H1 (cell line): Measurements from ENCODE around the gene KRTAP29-1.

ENCODE experiments used
- EZH2 ChIP-seq: fragments of 200-600 bp; sonication (generic); IDR thresholded peaks from 2 replicates; pipeline ENCODE4 v1.7.1; 2012; ENCODE audit warnings: low read depth, mild to moderate bottlenecking, moderate library complexity, low read length, inconsistent platforms; ENCODE audit not compliant: severe bottlenecking
- MAX ChIP-seq: IDR thresholded peaks from 2 replicates; pipeline ENCODE4 v1.6.1; 2012; ENCODE audit warnings: inconsistent platforms
- SP2 ChIP-seq: IDR thresholded peaks from 2 replicates; pipeline ENCODE4 v1.6.1; 2012; ENCODE audit warnings: mild to moderate bottlenecking, low read length, inconsistent platforms
- YY1 ChIP-seq: IDR thresholded peaks from 2 replicates; pipeline ENCODE4 v1.6.1; 2011; ENCODE audit warnings: low read depth, mild to moderate bottlenecking, low read length

DNA sequence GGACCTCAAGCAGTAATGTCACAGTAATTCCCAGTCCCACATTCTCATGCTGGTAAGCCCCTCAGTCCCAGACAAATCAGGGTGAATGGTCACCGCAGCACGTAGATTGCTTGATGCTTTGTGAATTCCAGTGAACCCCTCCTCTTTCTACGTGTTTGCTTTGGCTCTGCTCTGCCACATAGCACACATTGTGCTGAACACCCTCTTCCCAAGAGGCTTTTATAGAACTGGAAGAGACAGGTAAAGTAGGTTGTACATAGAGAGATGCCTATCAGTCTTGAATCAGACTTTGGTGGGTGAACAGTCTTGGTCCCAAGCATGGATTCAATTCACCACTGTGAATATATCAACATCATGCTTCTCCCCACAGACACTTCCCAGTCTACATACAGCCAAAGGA lies 38.1 kb downstream of the KRTAP29-1 start:
- TF ChIP-seq MAX = no peak
- TF ChIP-seq SP2 = no peak
- no peak for TF ChIP-seq YY1
- TF ChIP-seq EZH2 = no peak
